SK-N-SH (cell line): Measurements from ENCODE around the gene CD93. TPM values are rescaled to one million over a fixed set of nuclear protein-coding genes. Genes with fewer than 3 reads are reported as not detected.

Experiments used
- CTCF ChIA-PET: fragments of 300-600, 350-600 bp; formaldehyde crosslinking; extraction: SDS; loops from one replicate; lab custom pipeline; 2021; lab: Yijun Ruan, JAX
- POLR2A ChIA-PET: fragments of 350-600 bp; sonication (Branson Sonifier 250); formaldehyde crosslinking; extraction: SDS; loops from one replicate; lab custom pipeline; 2020; ENCODE audit warnings: antibody characterized with exemption, inconsistent platforms; lab: Yijun Ruan, JAX
- DNase-seq: peaks from one replicate; pipeline ENCODE4 v3.0.0; 2012
- H2AFZ ChIP-seq: fragments of 200-600 bp; sonication (generic); 2 replicates; pipeline ENCODE4 v1.8.1; 2016; ENCODE audit warnings: antibody characterized with exemption, mild to moderate bottlenecking, low read depth
- H3F3A ChIP-seq: fragments of 200-600 bp; sonication (generic); replicated peaks from 2 replicates; pipeline ENCODE3; 2016; ENCODE audit warnings: antibody characterized with exemption, mild to moderate bottlenecking; ENCODE audit not compliant: insufficient read depth
- H3K27ac ChIP-seq, 2 experiments: fragments of 200-500 bp in 1 of 2; fragments of 200-600 bp in 1 of 2; sonication (Bioruptor generic) in 1 of 2; sonication (generic), shearing (Covaris generic) in 1 of 2; 2 replicates each; pipeline versions ENCODE4 v1.5.1 to v1.6.1; 2014 to 2016; ENCODE audit warnings: low read depth in 2 of 2, inconsistent platforms in 1 of 2, low read length in 1 of 2, mild to moderate bottlenecking in 1 of 2, mixed read lengths in 1 of 2
- H3K27me3 ChIP-seq: fragments of 200-600 bp; sonication (generic), shearing (Covaris generic); 2 replicates; pipeline ENCODE4 v1.6.1; 2016; ENCODE audit warnings: mixed run types; ENCODE audit not compliant: insufficient read depth
- H3K36me3 ChIP-seq, 2 experiments: fragments of 200-500 bp in 1 of 2; fragments of 200-600 bp in 1 of 2; sonication (Bioruptor generic) in 1 of 2; sonication (generic) in 1 of 2; replicated peaks in 1 of 2; 2 replicates each; pipeline versions ENCODE3 to v1.5.1; 2014 to 2016; ENCODE audit warnings: low read length in 1 of 2, mild to moderate bottlenecking in 1 of 2; ENCODE audit not compliant: insufficient read depth in 2 of 2, control insufficient read depth in 1 of 2
- H3K4me1 ChIP-seq, 2 experiments: fragments of 200-500 bp in 1 of 2; fragments of 200-600 bp in 1 of 2; sonication (Bioruptor generic) in 1 of 2; sonication (generic), shearing (Covaris generic) in 1 of 2; 2 replicates each; pipeline versions ENCODE4 v1.5.1 to v1.6.1; 2014 to 2016; ENCODE audit warnings: low read depth in 1 of 2, low read length in 1 of 2, mixed run types in 1 of 2; ENCODE audit not compliant: insufficient read depth in 2 of 2, control insufficient read depth in 1 of 2
- H3K4me2 ChIP-seq: fragments of 200-600 bp; sonication (generic), shearing (Covaris generic); 2 replicates; pipeline ENCODE4 v1.6.1; 2017; ENCODE audit warnings: mixed run types
- H3K4me3 ChIP-seq, 2 experiments: fragments of 200-500 bp in 1 of 2; fragments of 200-600 bp in 1 of 2; sonication (Bioruptor generic) in 1 of 2; sonication (generic), shearing (Covaris generic) in 1 of 2; 2 replicates each; pipeline versions ENCODE4 v1.5.1 to v1.8.1; 2014 to 2016; ENCODE audit warnings: low read depth in 2 of 2, inconsistent platforms in 1 of 2, low read length in 1 of 2, mild to moderate bottlenecking in 1 of 2, mixed read lengths in 1 of 2, moderate library complexity in 1 of 2
- H3K79me2 ChIP-seq: fragments of 200-600 bp; sonication (generic); 2 replicates; pipeline ENCODE4 v1.8.1; 2017; ENCODE audit warnings: mild to moderate bottlenecking; ENCODE audit not compliant: insufficient read depth
- H3K9ac ChIP-seq: fragments of 200-600 bp; sonication (generic); 2 replicates; pipeline ENCODE4 v1.6.1; 2017; ENCODE audit warnings: mixed run types
- H3K9me2 ChIP-seq: fragments of 200-600 bp; sonication (generic); 2 replicates; pipeline ENCODE4 v1.6.1; 2017; ENCODE audit warnings: mixed run types
- H3K9me3 ChIP-seq: fragments of 200-600 bp; sonication (generic); 2 replicates; pipeline ENCODE4 v1.6.1; 2017; ENCODE audit warnings: mixed run types, mild to moderate bottlenecking, moderate library complexity
- H4K20me1 ChIP-seq: fragments of 200-600 bp; sonication (generic); 2 replicates; pipeline ENCODE4 v1.6.1; 2017; ENCODE audit warnings: mild to moderate bottlenecking, mixed run types; ENCODE audit not compliant: insufficient read depth
- ELF1 ChIP-seq: IDR thresholded peaks from 2 replicates; pipeline ENCODE4 v1.4.0; 2012
- FOSL2 ChIP-seq: IDR thresholded peaks from 2 replicates; pipeline ENCODE4 v1.4.0; 2012; ENCODE audit warnings: low read depth, mild to moderate bottlenecking, moderate library complexity, borderline replicate concordance
- GABPA ChIP-seq: IDR thresholded peaks from 2 replicates; pipeline ENCODE4 v1.4.0; 2012; ENCODE audit warnings: low read depth, mild to moderate bottlenecking
- GATA2 ChIP-seq: sonication (generic); formaldehyde crosslinking; IDR thresholded peaks from 2 replicates; pipeline ENCODE4 v1.5.0; 2020; ENCODE audit warnings: mild to moderate bottlenecking, missing genetic modification reagents
- IRF3 ChIP-seq: fragments of 150-350 bp; IDR thresholded peaks from 2 replicates; pipeline ENCODE4 v1.6.1; 2016; ENCODE audit warnings: mild to moderate bottlenecking, low read depth, low read length
- JUND ChIP-seq: IDR thresholded peaks from 2 replicates; pipeline ENCODE4 v1.4.0; 2012
- NFIC ChIP-seq: IDR thresholded peaks from 2 replicates; pipeline ENCODE4 v1.4.0; 2012; ENCODE audit warnings: borderline replicate concordance
- PBX3 ChIP-seq: IDR thresholded peaks from 2 replicates; pipeline ENCODE4; 2012
- POLR2AphosphoS5 ChIP-seq: IDR thresholded peaks from 2 replicates; pipeline ENCODE4 v1.6.1; 2012; ENCODE audit warnings: low read depth, low read length
- REST ChIP-seq: IDR thresholded peaks from 2 replicates; pipeline ENCODE4 v1.6.1; 2012; ENCODE audit warnings: mild to moderate bottlenecking, low read depth, low read length, moderate library complexity
- SIN3A ChIP-seq: IDR thresholded peaks from 2 replicates; pipeline ENCODE4 v1.6.1; 2012; ENCODE audit warnings: low read depth, mild to moderate bottlenecking, low read length, moderate library complexity, borderline replicate concordance
- SMC3 ChIP-seq: IDR thresholded peaks from 2 replicates; pipeline ENCODE4 v1.6.1; 2012; ENCODE audit warnings: low read depth, low read length, improper control_type of control experiment
- TAF1 ChIP-seq: IDR thresholded peaks from 2 replicates; pipeline ENCODE4 v1.6.1; 2012; ENCODE audit warnings: low read depth, mild to moderate bottlenecking, low read length, moderate library complexity, borderline replicate concordance
- TCF12 ChIP-seq: IDR thresholded peaks from 2 replicates; pipeline ENCODE4 v1.4.0; 2012
- TEAD4 ChIP-seq: IDR thresholded peaks from 2 replicates; pipeline ENCODE4 v1.4.0; 2012; ENCODE audit warnings: mild to moderate bottlenecking, borderline replicate concordance; ENCODE audit not compliant: insufficient read depth
- YY1 ChIP-seq: IDR thresholded peaks from 2 replicates; pipeline ENCODE4 v1.4.0; 2012; ENCODE audit warnings: low read depth, mild to moderate bottlenecking
- WGBS: methylation state at CpG from one replicate; pipeline ENCODE4 v1.1.6; 2017; ENCODE audit warnings: low lambda C conversion rate; 5-methylcytosine and 5-hydroxymethylcytosine counted together
- polyA plus RNA-seq, 3 experiments: library from polyadenylated mRNA; depleted of rRNA; stranded (reverse); fragments of >200 nt; gene quantifications; 2 replicates each; pipeline ENCODE4 v1.2.3, GENCODE V29; 2012
- TF ChIP-seq, protein P1 (sequence below): IDR thresholded peaks from 2 replicates; pipeline ENCODE4 v1.4.0; 2012; ENCODE audit warnings: low read depth

Gene CD93
- polyA plus RNA-seq, 1 of the 3 experiments (the other 2 are of a cell fraction) = 0.03 TPM

DNA sequence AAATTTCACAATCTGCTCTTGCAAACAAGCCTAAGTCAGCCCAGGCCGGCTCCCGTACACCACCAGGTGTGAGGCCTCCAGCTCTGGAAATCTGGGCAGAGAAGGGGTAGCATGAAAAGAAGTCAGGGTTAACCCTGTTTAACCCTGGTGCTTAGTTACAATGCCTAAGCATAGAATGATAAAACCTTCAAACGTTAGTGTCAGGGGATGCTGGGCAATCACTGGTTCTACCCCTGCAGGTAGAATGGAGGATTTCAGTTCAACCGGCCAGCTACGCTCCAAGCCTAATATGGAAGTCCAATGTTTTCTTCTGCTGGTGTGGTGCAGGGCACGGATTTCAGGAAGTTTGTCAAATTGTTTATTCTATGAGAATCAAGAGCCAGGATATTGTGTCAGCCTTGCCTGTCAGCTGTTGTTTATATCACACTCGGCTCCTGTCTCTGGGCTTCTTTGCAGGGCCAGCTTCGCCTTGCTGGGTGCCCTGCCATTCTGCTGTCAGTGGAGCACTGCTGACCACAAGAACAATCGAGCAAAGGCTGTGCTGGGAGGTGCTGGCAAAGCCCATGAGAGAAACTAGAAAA, 20.2 kb upstream of the CD93 start:
- no peak overlapping the region for H3K4me2 ChIP-seq

More for the DNA sequence above, 20.2 kb upstream of the CD93 start:
- TF ChIP-seq TCF12 = no peak
- TF ChIP-seq YY1 = no peak
- TF ChIP-seq REST = no peak
- no peak for TF ChIP-seq GATA2
- no peak for TF ChIP-seq SMC3
- no peak for TF ChIP-seq FOSL2
- TF ChIP-seq TEAD4 = no peak
- TF ChIP-seq JUND = no peak
- no peak for TF ChIP-seq POLR2AphosphoS5
- TF ChIP-seq SIN3A = no peak
- TF ChIP-seq NFIC = no peak
- no peak for TF ChIP-seq ELF1
- no peak for TF ChIP-seq TAF1
- TF ChIP-seq GABPA = no peak
- no peak for TF ChIP-seq IRF3
- no peak for TF ChIP-seq PBX3
- TF ChIP-seq, protein P1, sequence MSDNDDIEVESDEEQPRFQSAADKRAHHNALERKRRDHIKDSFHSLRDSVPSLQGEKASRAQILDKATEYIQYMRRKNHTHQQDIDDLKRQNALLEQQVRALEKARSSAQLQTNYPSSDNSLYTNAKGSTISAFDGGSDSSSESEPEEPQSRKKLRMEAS = no peak
- H3K79me2 ChIP-seq = no peaks in the 10 kb centered on the region
- no peak for DNase-seq
- H4K20me1 ChIP-seq = no peaks in the 10 kb centered on the region
- ChIA-PET CTCF (no interaction called here), POLR2A (no interaction called here)
- H3K9me3 ChIP-seq = no peaks in the 10 kb centered on the region
- no peak overlapping the region for H2AFZ ChIP-seq
- H3K4me1 ChIP-seq = no peaks in the 10 kb centered on the region
- no peak overlapping the region for H3K9ac ChIP-seq
- WGBS = 30% methylated on average over 8 of the region's 9 CpGs
- H3K27ac ChIP-seq = no peak overlapping the region
- no peaks in the 10 kb centered on the region for H3K36me3 ChIP-seq
- no peaks in the 10 kb centered on the region for H3K9me2 ChIP-seq
- H3F3A ChIP-seq = no peaks in the 10 kb centered on the region
- H3K4me3 ChIP-seq = no peak overlapping the region
- H3K27me3 ChIP-seq = peaks cover 68% of the 10 kb centered on the region; the same call in 1 of the 2 replicates
